EL (cell line): ENCODE data around the gene RHOV.

Experiments
- DNase-seq: peaks from one replicate; pipeline ENCODE4 v3.0.0-alpha.2; 2016

Gene RHOV

GRCh38 chr15:40843885-40844695 is 29.9 kb downstream of the RHOV start, which contains the start of gene SPINT1:
Gene SPINT1, plus strand, starts transcription at chr15:40844048. Its CDS starts 507 bp downstream, at chr15:40844555.
- peak; percentile 14 for DNase-seq

DNA sequence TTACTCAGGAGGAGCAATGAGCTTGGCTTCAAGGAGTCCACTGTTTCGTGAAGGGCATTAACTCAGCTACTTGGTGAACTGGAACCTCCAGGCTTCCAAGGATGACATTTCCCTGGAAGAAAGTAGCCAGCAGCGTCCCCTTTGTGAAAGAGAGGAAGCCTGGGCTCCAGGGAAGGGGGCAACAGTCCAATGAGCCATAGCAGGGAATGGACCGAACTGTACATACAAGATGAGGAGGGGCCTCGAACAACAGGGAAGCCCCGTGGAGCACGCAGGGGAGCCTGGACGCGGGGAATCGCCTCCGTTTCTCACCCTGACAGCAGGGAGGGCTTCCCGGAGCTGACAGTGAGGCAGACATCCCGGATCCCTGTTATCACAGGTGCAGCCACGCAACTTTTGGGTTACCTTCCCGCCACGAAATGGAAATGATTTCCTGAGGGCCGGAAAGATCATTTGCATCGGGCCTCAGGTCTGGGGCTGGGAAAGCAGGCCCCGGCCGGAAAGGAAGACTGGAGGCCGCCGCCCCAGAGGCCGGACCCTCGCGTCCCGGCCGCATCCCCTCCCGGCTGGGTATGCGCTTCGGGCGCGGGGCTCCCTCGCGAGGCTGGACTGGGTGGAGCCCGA is 30.7 kb downstream of the RHOV start:
- DNase-seq, result no peak

DNA sequence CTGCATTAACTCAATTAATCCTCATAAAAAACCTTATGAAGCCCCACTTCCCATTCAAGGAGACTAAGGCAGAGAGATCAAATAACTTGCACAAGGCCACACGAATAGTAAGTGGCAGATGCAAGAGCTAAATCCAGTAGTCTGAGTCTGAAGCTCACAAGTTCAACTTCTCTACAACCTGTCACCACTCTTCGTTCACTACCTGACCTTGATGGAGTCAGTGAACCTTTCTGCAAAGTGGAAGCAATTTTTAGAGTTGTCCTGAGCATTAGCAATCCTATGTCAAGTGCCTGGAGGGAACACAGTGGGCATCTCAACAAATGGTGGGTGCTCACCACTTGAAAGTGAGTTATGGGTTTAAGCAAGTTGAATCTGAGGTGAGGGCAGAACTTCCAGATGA is 32.3 kb downstream of the RHOV start:
- DNase-seq, result no peak

- DNase-seq, result no peak
These were observed 35.3 kb downstream of the RHOV start for GRCh38 chr15:40838756-40839155.

- no peak for DNase-seq
These were observed 38.0 kb downstream of the RHOV start for GRCh38 chr15:40836020-40836419.

GRCh38 chr15:40832903-40833302 is 41.1 kb downstream of the RHOV start:
- DNase-seq, result no peak

DNA sequence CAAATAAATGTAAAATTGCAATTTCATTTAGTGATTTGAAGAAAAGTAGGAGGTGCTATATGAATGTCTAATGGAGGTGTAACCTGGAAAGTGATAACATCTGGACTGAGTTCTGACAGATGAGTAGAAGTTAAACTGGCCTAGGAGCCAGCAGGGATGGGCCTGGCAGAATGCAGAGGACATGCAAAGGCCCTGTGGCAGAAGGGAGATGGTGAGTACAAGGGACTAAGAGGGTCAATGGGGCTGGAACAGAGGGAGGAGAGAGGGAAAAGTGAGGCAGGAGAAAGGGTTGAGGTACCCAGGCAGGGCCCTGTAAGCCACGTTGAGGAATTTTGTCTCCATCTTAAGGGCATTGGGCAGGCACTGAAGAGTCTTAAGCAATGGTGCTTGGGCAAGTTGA is 42.2 kb downstream of the RHOV start:
- DNase-seq, result no peak

GRCh38 chr15:40830884-40831283 is 43.1 kb downstream of the RHOV start:
- DNase-seq, result no peak

GRCh38 chr15:40829115-40829514 is 44.9 kb downstream of the RHOV start:
- DNase-seq, result no peak

GRCh38 chr15:40828447-40829036 is 45.5 kb downstream of the RHOV start, which contains the start of gene PPP1R14D:
Gene PPP1R14D, minus strand, starts transcription at chr15:40828708. Its CDS starts 67 bp downstream, at chr15:40828641.
- no peak for DNase-seq

DNA sequence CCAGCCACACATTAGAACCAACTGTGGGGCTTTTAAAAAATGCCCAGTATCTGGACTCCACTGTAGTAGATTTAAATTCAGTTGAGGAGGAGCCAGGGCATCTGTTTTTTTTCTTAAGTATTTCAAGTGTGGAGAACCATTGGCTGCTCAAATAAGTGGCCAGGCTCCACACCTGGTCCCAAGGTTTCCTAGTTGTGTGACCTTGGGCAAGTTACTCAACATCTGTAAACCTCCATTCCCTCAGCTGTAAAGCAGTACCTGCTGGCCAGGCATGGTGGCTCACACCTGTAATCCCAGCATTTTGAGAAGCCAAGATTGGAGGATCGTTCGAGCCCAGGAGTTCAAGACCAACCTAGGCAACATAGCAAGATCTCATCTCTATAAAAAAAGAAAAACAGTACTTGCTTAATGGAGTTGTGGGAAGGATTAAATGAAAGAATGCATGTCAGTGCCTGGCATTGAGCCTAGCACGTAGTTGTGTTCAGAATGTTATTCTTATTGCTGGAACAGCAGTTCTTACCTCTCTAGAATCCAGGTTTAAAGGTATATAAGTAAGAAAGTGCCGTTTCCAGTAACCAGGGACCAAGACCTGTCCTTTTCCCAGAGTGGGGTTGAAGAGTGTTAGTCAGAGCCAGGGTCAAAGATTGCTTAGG is 47.5 kb downstream of the RHOV start:
- DNase-seq, result no peak

GRCh38 chr15:40825661-40826422 is 48.2 kb downstream of the RHOV start:
- peak; percentile 27 for DNase-seq

DNA sequence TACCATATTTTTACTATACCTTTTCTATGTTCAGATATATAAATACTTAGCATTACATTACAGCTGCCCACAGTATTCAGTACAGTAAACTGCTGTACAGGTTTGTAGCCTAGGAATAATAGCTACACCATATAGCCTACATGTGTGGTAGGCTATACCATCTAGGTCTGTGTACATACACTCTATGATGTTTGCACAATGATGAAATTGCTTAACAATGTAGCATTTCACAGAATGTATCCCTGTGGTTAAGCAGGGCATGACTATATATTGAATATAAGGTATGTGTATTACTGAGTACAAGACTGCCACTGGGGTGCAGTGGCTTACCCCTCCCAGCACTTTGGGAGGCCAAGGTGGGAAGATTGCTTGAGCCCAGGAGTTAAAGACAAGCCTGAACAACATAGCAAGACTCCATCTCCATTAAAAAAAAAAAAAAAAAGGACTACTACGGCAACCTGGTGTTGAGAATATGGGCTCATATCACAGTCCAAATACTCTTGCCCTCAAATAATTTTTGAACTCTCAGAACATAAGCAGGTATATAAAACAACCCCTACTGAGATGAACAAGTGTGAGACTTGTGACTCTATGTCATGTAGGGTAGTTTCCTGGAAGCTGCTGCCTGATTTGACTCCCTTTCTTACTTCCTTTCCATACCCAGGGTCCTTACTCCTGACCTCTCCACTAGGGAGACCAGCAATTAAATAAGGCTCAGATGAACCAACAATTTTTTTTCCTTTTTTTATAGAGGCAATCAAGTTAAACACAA is 50.3 kb downstream of the RHOV start:
- no peak for DNase-seq
